GM12892 (cell line): ENCODE data around the gene SLC24A1.

Experiments
- DNase-seq: peaks from one replicate; pipeline ENCODE4 v3.0.0; 2011; ENCODE audit not compliant: insufficient read length
- FAIRE-seq: peaks from 2 replicates; lab custom pipeline; 2011; peaks lifted over from hg19 to GRCh38; lab: Jason Lieb, UNC
- POLR2A ChIP-seq: IDR thresholded peaks from 2 replicates; pipeline ENCODE4 v1.6.1; 2011; ENCODE audit warnings: low read depth, low read length, control low read depth
- POLR2AphosphoS5 ChIP-seq: IDR thresholded peaks from 2 replicates; pipeline ENCODE4 v1.6.1; 2011; ENCODE audit warnings: low read depth, low read length, control low read depth
- TAF1 ChIP-seq: IDR thresholded peaks from 2 replicates; pipeline ENCODE4 v1.6.1; 2011; ENCODE audit warnings: low read depth, mild to moderate bottlenecking, control low read depth, low read length, borderline replicate concordance

Gene SLC24A1

DNA sequence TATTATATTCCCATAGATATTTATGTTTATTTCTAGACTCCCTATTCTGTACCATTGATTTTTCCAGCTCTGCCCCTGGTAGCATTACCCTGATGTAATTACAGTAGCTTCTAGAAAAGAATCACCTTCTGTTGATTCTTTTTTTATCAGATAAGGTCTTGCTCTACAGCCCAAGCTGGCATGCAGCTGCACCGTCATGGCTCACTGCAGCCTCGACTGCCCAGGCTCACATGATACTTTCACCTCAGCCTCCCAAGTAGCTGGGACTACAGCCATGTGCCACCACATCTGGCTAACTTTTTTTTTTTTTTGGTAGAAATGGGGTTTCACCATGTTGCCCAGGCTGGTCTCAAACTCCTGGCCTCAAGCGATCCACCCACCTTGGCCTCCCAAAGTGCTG is 41.8 kb downstream of the SLC24A1 start:
- no peak for FAIRE-seq
- no peak for DNase-seq
- no peak for TF ChIP-seq POLR2AphosphoS5
- TF ChIP-seq POLR2A = no peak
- no peak for TF ChIP-seq TAF1

DNA sequence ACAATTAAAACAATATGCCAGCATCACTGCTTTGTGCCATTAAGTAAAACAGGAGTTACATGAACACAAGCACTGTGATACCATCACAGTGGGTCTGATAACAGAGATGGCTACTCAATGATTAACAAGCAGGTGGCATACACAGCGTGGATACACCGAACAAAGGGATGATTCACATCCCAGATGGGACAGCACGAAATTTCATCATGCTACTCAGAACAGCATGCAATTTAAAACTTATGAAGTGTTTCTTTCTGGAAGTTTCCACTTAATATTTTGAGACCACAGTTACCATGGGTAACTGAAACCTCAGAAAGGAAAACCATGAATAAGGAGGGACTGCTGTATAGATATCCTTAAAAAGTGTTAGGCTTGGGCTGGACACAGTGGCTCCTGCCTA is 44.5 kb downstream of the SLC24A1 start:
- TF ChIP-seq POLR2AphosphoS5 (no peak), TAF1 (no peak), POLR2A (no peak)
- DNase-seq (no peak), FAIRE-seq (no peak)

DNA sequence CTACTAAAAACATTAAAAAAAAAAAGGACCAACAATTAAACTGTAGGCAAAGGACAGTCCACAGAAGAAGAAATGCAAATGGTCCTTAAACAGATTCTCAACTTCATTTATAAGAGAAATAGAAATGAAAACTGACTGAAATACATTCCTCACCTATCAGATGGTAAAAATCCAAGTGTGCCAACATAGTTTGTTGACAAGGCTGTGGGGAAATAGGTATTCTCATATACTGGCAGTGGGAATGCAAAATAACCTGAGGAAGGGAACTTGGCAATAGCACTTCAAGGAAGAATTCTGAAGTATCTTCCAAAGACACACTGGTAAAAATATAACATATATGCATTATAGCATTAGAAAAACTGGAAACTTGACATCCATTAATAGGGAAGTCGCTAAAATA is 53.8 kb downstream of the SLC24A1 start:
- FAIRE-seq = no peak

DNA sequence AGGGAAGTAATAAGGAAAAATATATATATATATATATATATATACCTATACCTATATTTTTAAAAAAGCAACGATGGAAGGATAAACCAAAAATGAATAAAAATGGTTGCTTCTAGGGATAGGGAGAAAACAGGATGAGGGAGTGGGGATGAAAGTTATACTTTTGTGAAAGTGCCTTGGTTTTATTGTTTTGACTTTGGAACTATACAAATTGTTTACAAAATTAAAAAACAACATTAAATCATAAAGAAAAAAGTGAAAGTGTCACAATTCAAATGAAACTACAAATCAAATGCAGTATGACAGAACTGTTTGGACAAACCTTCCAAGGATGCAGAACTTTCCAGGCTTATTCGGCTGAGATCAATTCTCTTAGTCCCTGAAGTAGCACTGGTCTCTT is 54.4 kb downstream of the SLC24A1 start:
- DNase-seq (no peak), FAIRE-seq (peak; percentile 46)
- TF ChIP-seq TAF1 = no peak
- no peak for TF ChIP-seq POLR2AphosphoS5
- TF ChIP-seq POLR2A = no peak

More for the DNA sequence above, 53.8 kb downstream of the SLC24A1 start:
- DNase-seq = no peak
- TF ChIP-seq POLR2A (no peak), POLR2AphosphoS5 (no peak), TAF1 (no peak)

DNA sequence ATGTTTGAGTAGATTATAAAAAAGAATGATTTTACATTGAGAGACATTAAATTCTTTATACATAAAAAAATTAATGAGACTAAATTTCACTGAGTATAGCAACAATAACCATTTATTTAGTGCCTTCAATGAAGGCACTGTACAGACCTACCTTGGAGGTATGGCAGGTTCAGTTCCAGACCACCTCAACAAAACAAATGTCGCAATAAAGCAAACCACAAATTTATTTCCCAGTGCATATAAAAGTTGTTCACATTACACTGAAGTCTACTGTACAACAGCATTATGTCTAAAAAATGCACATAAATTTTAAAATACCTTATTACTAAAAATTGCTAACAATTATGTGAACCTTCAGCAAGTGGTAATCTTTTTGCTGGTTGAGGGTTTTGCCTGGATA is 58.8 kb downstream of the SLC24A1 start:
- FAIRE-seq = no peak
- DNase-seq = no peak
- TF ChIP-seq POLR2A (no peak), POLR2AphosphoS5 (no peak), TAF1 (no peak)

DNA sequence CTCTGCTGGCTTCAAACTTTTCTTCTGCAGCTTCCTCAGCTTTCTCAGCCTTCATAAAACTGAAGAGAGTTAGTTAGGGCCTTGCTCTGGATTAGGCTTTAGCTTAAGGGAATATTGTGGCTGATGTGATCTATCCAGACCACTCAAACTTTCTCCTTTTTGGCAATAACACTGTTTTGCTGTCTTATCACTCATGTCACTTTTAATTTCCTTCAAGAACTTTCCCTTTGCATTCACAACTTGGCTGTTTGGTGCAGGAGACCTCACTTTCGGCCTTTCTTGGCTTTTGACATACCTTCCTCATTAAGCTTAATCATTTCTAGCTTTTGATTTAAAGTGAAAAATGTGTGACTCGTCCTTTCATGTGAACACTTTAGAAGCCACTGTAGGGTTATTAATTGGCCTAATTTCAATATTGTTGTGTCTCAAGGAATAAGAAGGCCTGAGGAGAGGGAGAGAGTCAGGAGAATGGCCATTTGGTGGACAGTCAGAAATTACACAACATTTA is 60.7 kb downstream of the SLC24A1 start:
- TF ChIP-seq TAF1 (no peak), POLR2A (no peak), POLR2AphosphoS5 (no peak)
- DNase-seq (no peak), FAIRE-seq (no peak)

DNA sequence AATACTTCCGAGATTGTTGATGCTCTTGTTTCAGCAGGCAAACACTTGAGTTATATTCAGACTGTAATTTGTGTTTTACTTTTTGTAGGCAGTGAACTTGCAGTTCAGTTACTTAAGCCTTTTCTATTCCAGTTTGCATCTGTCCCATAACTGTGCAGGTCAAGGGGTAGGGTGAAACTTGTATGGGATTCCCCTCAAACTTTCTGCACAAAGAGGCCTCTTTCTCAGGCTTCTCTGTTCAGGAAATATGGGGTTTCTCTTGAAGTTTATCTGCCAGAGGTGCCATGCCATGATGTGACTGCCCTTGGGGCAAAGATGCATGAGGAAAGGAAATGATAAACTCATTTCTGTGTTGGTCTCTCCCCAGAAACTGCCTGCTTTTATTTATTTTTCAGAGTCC is 66.7 kb downstream of the SLC24A1 start:
- FAIRE-seq = peak; percentile 76
- TF ChIP-seq POLR2AphosphoS5 = peak; percentile 46; the same call in 1 of the 2 replicates
- TF ChIP-seq TAF1 = no peak
- DNase-seq = no peak

DNA sequence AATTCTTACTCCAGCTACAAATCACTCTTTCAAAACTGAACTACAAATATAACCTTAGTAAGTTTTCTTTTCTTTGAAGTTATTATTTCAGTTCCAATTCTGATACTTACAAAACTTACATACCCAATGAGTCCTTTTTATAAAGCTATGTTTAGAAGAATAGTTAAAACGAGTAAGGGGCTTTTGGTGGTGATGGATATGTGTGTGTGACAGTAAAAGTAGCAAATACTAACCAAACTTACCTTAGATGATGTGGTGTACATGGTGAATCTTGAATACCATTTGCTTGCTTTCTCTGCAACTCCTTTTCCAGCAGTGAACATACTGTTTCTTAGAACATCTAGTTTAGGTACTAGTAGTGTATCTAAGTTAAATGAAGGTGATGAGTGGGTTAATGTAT is 68.4 kb downstream of the SLC24A1 start:
- DNase-seq = no peak
- no peak for FAIRE-seq
- TF ChIP-seq POLR2A (no peak), TAF1 (no peak), POLR2AphosphoS5 (no peak)

DNA sequence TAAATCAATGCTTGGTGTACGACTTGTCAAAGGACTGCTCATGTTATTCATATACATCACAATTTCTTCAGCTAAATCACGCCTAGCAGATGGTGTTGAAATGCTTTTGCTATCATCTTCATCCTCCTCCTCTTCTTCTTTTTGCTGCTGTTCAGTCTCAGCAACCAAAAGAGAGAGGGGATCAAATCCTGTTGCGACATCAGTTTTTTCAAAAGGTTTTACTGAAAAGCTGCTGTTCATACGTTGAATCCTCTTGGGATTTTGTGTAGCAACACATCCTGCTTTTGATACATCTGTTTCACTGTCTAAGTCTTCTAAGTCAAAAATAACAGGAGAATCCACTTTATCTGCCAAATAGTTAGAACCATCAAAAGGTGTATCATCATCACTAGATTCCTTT is 69.0 kb downstream of the SLC24A1 start:
- no peak for TF ChIP-seq POLR2A
- no peak for TF ChIP-seq TAF1
- no peak for DNase-seq
- FAIRE-seq = peak; percentile 5

DNA sequence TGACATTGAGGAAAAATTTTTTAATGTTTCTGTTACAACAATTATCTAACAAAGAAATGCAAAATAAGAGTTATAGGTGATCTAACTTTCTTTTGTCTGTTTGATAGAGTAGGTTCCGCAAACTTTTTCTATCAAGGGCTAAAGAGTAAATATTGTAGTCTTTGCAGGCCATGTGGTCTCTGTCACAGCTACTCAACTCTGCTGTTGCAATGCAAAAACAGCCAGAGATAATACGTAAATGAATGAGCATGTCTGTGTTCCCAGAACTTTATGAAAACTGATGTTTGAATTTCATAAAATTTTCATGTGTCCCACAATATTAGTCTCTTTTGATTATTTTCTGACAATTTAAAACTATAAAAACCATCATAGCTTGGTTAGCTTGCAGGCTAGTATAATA is 73.3 kb downstream of the SLC24A1 start:
- TF ChIP-seq TAF1 (no peak), POLR2A (no peak), POLR2AphosphoS5 (no peak)
- DNase-seq = no peak
- FAIRE-seq = no peak
